Liver (tissue), 10 donors: ENCODE results near the gene C18orf32. TPM values are rescaled to one million over a fixed set of nuclear protein-coding genes. Genes with fewer than 3 reads are reported as not detected.

Source experiments
- DNase-seq: peaks from one replicate; pipeline ENCODE4 v3.0.0-alpha.2; 2017; ENCODE audit warnings: low spot score
- H3K27ac ChIP-seq, 2 donors: one replicate each; pipeline ENCODE4 v1.7.0; 2013; ENCODE audit warnings: inconsistent platforms in 2 of 2, low read length in 2 of 2, control low read depth in 1 of 2, low read depth in 1 of 2, mild to moderate bottlenecking in 1 of 2
- H3K27me3 ChIP-seq, 4 donors: one replicate each; pipeline versions ENCODE4 v1.6.1 to v1.7.0; 2013; ENCODE audit warnings: low read length in 3 of 4, inconsistent platforms in 1 of 4, mild to moderate bottlenecking in 1 of 4, moderate library complexity in 1 of 4; ENCODE audit not compliant: control insufficient read depth in 4 of 4, insufficient read depth in 4 of 4
- H3K36me3 ChIP-seq, 4 donors: one replicate each; pipeline versions ENCODE4 v1.6.1 to v1.7.0; 2013; ENCODE audit warnings: low read length in 3 of 4, mild to moderate bottlenecking in 3 of 4, low read depth in 1 of 4, moderate library complexity in 1 of 4; ENCODE audit not compliant: control insufficient read depth in 4 of 4, insufficient read depth in 3 of 4
- H3K4me1 ChIP-seq, 4 donors: one replicate each; pipeline versions ENCODE4 v1.6.1 to v1.7.0; 2013; ENCODE audit warnings: low read length in 3 of 4, mild to moderate bottlenecking in 3 of 4, moderate library complexity in 1 of 4; ENCODE audit not compliant: control insufficient read depth in 4 of 4, insufficient read depth in 4 of 4
- H3K4me3 ChIP-seq, 3 donors: one replicate each; pipeline versions ENCODE4 v1.6.1 to v1.7.0; 2013; ENCODE audit warnings: low read length in 3 of 3, control low read depth in 1 of 3, low read depth in 1 of 3, mild to moderate bottlenecking in 1 of 3
- H3K9ac ChIP-seq, 2 donors: one replicate each; pipeline ENCODE4 v1.7.0; 2013; ENCODE audit warnings: low read length in 2 of 2, mild to moderate bottlenecking in 2 of 2, moderate library complexity in 2 of 2, control low read depth in 1 of 2, low read depth in 1 of 2
- H3K9me3 ChIP-seq, 4 donors: one replicate each; pipeline versions ENCODE4 v1.6.1 to v1.7.0; 2013; ENCODE audit warnings: low read length in 3 of 4; ENCODE audit not compliant: control insufficient read depth in 4 of 4
- ATF3 ChIP-seq: IDR thresholded peaks from 2 replicates; pipeline ENCODE4 v1.6.1; 2016; ENCODE audit warnings: antibody characterized with exemption
- EGR1 ChIP-seq, 2 donors: IDR thresholded peaks; 2 replicates each; pipeline ENCODE4 v1.6.1; 2016 to 2018; ENCODE audit warnings: antibody characterized with exemption in 2 of 2, low read depth in 2 of 2
- FOXA1 ChIP-seq: IDR thresholded peaks from 2 replicates; pipeline ENCODE4 v1.6.1; 2016; ENCODE audit warnings: antibody characterized with exemption
- GABPA ChIP-seq, 2 donors: IDR thresholded peaks in 1 of 2; conservative IDR thresholded peaks in 1 of 2; 2 replicates each; pipeline ENCODE4 v1.6.1; 2016; ENCODE audit warnings: antibody characterized with exemption in 2 of 2, mild to moderate bottlenecking in 1 of 2, moderate library complexity in 1 of 2
- HNF4A ChIP-seq, 2 donors: conservative IDR thresholded peaks; 2 replicates each; pipeline ENCODE4 v1.6.1; 2016; ENCODE audit warnings: antibody characterized with exemption in 2 of 2, mild to moderate bottlenecking in 2 of 2
- HNF4G ChIP-seq: IDR thresholded peaks from 2 replicates; pipeline ENCODE4 v1.6.1; 2016; ENCODE audit warnings: antibody characterized with exemption
- JUND ChIP-seq, 2 donors: IDR thresholded peaks; 2 replicates each; pipeline ENCODE4 v1.6.1; 2016; ENCODE audit warnings: antibody characterized with exemption in 2 of 2
- REST ChIP-seq: IDR thresholded peaks from 2 replicates; pipeline ENCODE4 v1.6.1; 2016; ENCODE audit warnings: antibody characterized with exemption, mild to moderate bottlenecking
- RXRA ChIP-seq, 2 donors: IDR thresholded peaks; 2 replicates each; pipeline ENCODE4 v1.6.1; 2017 to 2018; ENCODE audit warnings: antibody characterized with exemption in 2 of 2, mild to moderate bottlenecking in 1 of 2
- YY1 ChIP-seq: IDR thresholded peaks from 2 replicates; pipeline ENCODE4 v1.6.1; 2016; ENCODE audit warnings: antibody characterized with exemption, mild to moderate bottlenecking
- WGBS: extraction: QIAGEN DNeasy Blood & Tissue Kit; methylation state at CpG from one replicate; pipeline ENCODE4 v1.1.7; 2013; 5-methylcytosine and 5-hydroxymethylcytosine counted together
- polyA plus RNA-seq, 2 donors: library from polyadenylated mRNA; stranded (reverse) in 1 of 2; unstranded in 1 of 2; fragments of 200-250 nt in 1 of 2; fragments of >200 nt in 1 of 2; fragmentation: Nextera tagmentation in 1 of 2; extraction: Ambion mirVana in 1 of 2; gene quantifications; one replicate each; pipeline versions ENCODE4 v1.2.1 to v1.2.3, GENCODE V29; 2013 to 2015
- small RNA-seq: library from RNA; depleted of rRNA; stranded (forward); fragments of <200 nt; gene quantifications from one replicate; pipeline ENCODE3, GENCODE V24; 2014
- total RNA-seq, 2 donors: library from RNA; depleted of rRNA; stranded (reverse); fragments of >200 nt; gene quantifications; one replicate each; pipeline ENCODE4 v1.2.3, GENCODE V29; 2014
- TF ChIP-seq, protein P1 (sequence below): IDR thresholded peaks from 2 replicates; pipeline ENCODE4 v1.6.1; 2016; ENCODE audit warnings: antibody characterized with exemption
- TF ChIP-seq, protein P2 (sequence below): IDR thresholded peaks from 2 replicates; pipeline ENCODE4 v1.6.1; 2016; ENCODE audit warnings: antibody characterized with exemption
- donor health status: healthy.
- donor health status: healthy.
- donor health status: healthy.
- donor health status: healthy.
- donor health status: healthy.

The C18orf32 gene
- total and polyA plus RNA-seq, 4 donors = 12.4 to 63.2 (median 29.8) TPM

GRCh38 chr18:49431165-49431962 is 55.7 kb downstream of the C18orf32 start:
- Histone ChIP-seq H3K9ac (no peak overlapping the region), H3K4me3 (no peak overlapping the region), H3K9me3 (no peaks in the 10 kb centered on the region), H3K27ac (no peak overlapping the region), H3K27me3 (no peaks in the 10 kb centered on the region), H3K4me1 (peaks cover 0 to 2% (median 0%) of the 10 kb centered on the region in 4 donors), H3K36me3 (peaks cover 0 to 4% (median 2%) of the 10 kb centered on the region in 4 donors)
- no peak for TF ChIP-seq YY1
- TF ChIP-seq, protein P1, sequence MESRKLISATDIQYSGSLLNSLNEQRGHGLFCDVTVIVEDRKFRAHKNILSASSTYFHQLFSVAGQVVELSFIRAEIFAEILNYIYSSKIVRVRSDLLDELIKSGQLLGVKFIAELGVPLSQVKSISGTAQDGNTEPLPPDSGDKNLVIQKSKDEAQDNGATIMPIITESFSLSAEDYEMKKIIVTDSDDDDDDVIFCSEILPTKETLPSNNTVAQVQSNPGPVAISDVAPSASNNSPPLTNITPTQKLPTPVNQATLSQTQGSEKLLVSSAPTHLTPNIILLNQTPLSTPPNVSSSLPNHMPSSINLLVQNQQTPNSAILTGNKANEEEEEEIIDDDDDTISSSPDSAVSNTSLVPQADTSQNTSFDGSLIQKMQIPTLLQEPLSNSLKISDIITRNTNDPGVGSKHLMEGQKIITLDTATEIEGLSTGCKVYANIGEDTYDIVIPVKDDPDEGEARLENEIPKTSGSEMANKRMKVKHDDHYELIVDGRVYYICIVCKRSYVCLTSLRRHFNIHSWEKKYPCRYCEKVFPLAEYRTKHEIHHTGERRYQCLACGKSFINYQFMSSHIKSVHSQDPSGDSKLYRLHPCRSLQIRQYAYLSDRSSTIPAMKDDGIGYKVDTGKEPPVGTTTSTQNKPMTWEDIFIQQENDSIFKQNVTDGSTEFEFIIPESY = no peak
- no peak for TF ChIP-seq HNF4A (conservative IDR thresholded peaks at IDR 0.05)
- no peak for TF ChIP-seq JUND (IDR thresholded peaks at IDR 0.05)
- TF ChIP-seq REST = no peak
- no peak for TF ChIP-seq FOXA1
- TF ChIP-seq, protein P2, sequence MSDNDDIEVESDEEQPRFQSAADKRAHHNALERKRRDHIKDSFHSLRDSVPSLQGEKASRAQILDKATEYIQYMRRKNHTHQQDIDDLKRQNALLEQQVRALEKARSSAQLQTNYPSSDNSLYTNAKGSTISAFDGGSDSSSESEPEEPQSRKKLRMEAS = no peak
- no peak for TF ChIP-seq HNF4G
- TF ChIP-seq RXRA (IDR thresholded peaks at IDR 0.05) = no peak
- no peak for TF ChIP-seq ATF3
- no peak for TF ChIP-seq EGR1 (IDR thresholded peaks at IDR 0.05; ENCODE audit: low read depth in 2 of 2)
- TF ChIP-seq GABPA (IDR thresholded peaks at IDR 0.05 in 1 of 2, conservative IDR thresholded peaks at IDR 0.05 in 1 of 2) = no peak
- DNase-seq = no peak
- 96% methylated on average over 6 of the region's 6 CpGs for WGBS

Small RNA genes within 50 kb of the gene (small RNA-seq; reads per million reads assigned to genes)
- gene SNORD58A = not detected
- not detected for gene SNORD58C

Other genes with a start within 250 kb of the C18orf32 start
- gene DYM, start 26.6 kb downstream of the C18orf32 start, total RNA-seq = 10 to 100 TPM; 18.3 to 21.1 TPM
- 10 to 100 TPM; 11.3 to 13.3 TPM for gene DYM, start 26.6 kb downstream of the C18orf32 start, polyA plus RNA-seq
- 1,000 to 10,000 TPM in 1 of 2 donors, 100 to 1,000 TPM in 1; 407 to 1,066 TPM for gene RPL17, start 5.2 kb upstream of the C18orf32 start, total RNA-seq
- gene RPL17, start 5.2 kb upstream of the C18orf32 start, polyA plus RNA-seq = 100 to 1,000 TPM; 362 to 723 TPM
- gene LIPG, start 74.8 kb upstream of the C18orf32 start, total RNA-seq = 100 to 1,000 TPM in 1 of 2 donors, 1 to 10 TPM in 1; 2.8 to 150 TPM
- gene LIPG, start 74.8 kb upstream of the C18orf32 start, polyA plus RNA-seq = 10 to 100 TPM; 30.6 to 48.9 TPM